Measurements from ENCODE around the gene CNNM4. TPM values are rescaled to one million over a fixed set of nuclear protein-coding genes. Genes with fewer than 3 reads are reported as not detected.

Gene CNNM4
- total RNA-seq, 1 experiment from 2014 or later: 28.3 TPM

GRCh38 chr2:96771796-96772618 lies 11.3 kb downstream of the CNNM4 start:
- Histone ChIP-seq H3K4me3 (ENCODE audit: low read depth, low read length) (no peak overlapping the region), H3K27me3 (replicated peaks; ENCODE audit: control insufficient read depth, insufficient read depth, low read length) (no peaks in the 10 kb centered on the region), H3K36me3 (ENCODE audit: control insufficient read depth, insufficient read depth, low read length) (no peaks in the 10 kb centered on the region), H3K4me1 (peaks cover 30% of the 10 kb centered on the region), H3K9me3 (no peaks in the 10 kb centered on the region)
- Mint-ChIP-seq H3K4me3 (ENCODE audit: unreplicated experiment) (no peak overlapping the region), H3K4me1 (ENCODE audit: low read depth, unreplicated experiment) (peaks cover 41% of the 10 kb centered on the region), H3K27me3 (ENCODE audit: insufficient read depth, unreplicated experiment) (no peaks in the 10 kb centered on the region), H3K36me3 (ENCODE audit: insufficient read depth, unreplicated experiment) (peaks cover 9% of the 10 kb centered on the region), H3K27ac (ENCODE audit: unreplicated experiment) (peak overlapping the region; percentile 68), H3K9me3 (ENCODE audit: unreplicated experiment) (no peaks in the 10 kb centered on the region)
- ChIA-PET POLR2A (interaction anchor here (0.5 kb wide), 1 partner anchor 12 kb away, joined by 5 read pairs; no protein-coding TSS in a partner anchor), CTCF (interaction anchor here (0.5 to 1.0 kb wide), 2 partner anchors 10 to 96 kb away, joined by 5 to 6 read pairs; no protein-coding TSS in a partner anchor)
- DNase-seq: peak; percentile 86
- TF ChIP-seq CTCF (IDR thresholded peaks at IDR 0.05; ENCODE audit: insufficient read depth in 1 of 2, low read depth in 1 of 2, low read length in 1 of 2, severe bottlenecking in 1 of 2, unreplicated experiment in 1 of 2): peak; percentile 11 to 36
- intact Hi-C loops (cut with micrococcal nuclease; ENCODE audit: unreplicated experiment): loop anchor here (1.0 kb wide), 1 partner anchor 9 kb away; no protein-coding TSS in a partner anchor
- no TSS peak for BruUV-seq (replicated peaks)

GRCh38 chr2:96772903-96773671 lies 12.4 kb downstream of the CNNM4 start:
- H3K4me3 Mint-ChIP-seq (ENCODE audit: unreplicated experiment): no peak overlapping the region

More at GRCh38 chr2:96772903-96773671, 12.4 kb downstream of the CNNM4 start:
- no TSS peak for BruUV-seq (replicated peaks)
- intact Hi-C loops (cut with micrococcal nuclease; ENCODE audit: unreplicated experiment): loop anchor here (1.0 kb wide), 1 partner anchor 10 kb away; no protein-coding TSS in a partner anchor
- Histone ChIP-seq H3K27me3 (replicated peaks; ENCODE audit: control insufficient read depth, insufficient read depth, low read length) (no peaks in the 10 kb centered on the region), H3K9me3 (no peaks in the 10 kb centered on the region), H3K4me3 (ENCODE audit: low read depth, low read length) (no peak overlapping the region), H3K36me3 (ENCODE audit: control insufficient read depth, insufficient read depth, low read length) (no peaks in the 10 kb centered on the region), H3K4me1 (peaks cover 19% of the 10 kb centered on the region)
- no peak for TF ChIP-seq CTCF (IDR thresholded peaks at IDR 0.05; ENCODE audit: insufficient read depth in 1 of 2, low read depth in 1 of 2, low read length in 1 of 2, severe bottlenecking in 1 of 2, unreplicated experiment in 1 of 2)
- Mint-ChIP-seq H3K27me3 (ENCODE audit: insufficient read depth, unreplicated experiment) (no peaks in the 10 kb centered on the region), H3K9me3 (ENCODE audit: unreplicated experiment) (no peaks in the 10 kb centered on the region), H3K4me1 (ENCODE audit: low read depth, unreplicated experiment) (peaks cover 32% of the 10 kb centered on the region), H3K36me3 (ENCODE audit: insufficient read depth, unreplicated experiment) (peaks cover 6% of the 10 kb centered on the region), H3K27ac (ENCODE audit: unreplicated experiment) (peak overlapping the region; percentile 68)
- ChIA-PET CTCF (interaction anchor here (0.8 to 1.4 kb wide), 2 partner anchors 11 to 12 kb away, joined by 3 to 4 read pairs; partner anchors contain the start of gene CNNM4), POLR2A (interaction anchor here (1.8 kb wide), 1 partner anchor 12 kb away, joined by 11 read pairs; the partner anchor contains the start of gene CNNM4)
- no peak for DNase-seq
